Naive thymus-derived CD4-positive, alpha-beta T cell (primary cell): ENCODE measurements around the gene FRAS1. TPM values are rescaled to one million over a fixed set of nuclear protein-coding genes. Genes with fewer than 3 reads are reported as not detected.

Source experiments
- ATAC-seq: fragments of 150-1000 bp; cut with Tn5 transposase; 2 replicates; pipeline ENCODE4 v1.10.0; 2021; ENCODE audit warnings: mild to moderate bottlenecking, moderate library complexity
- CTCF ChIA-PET: fragments of 350-600 bp; sonication (Branson Sonifier 250); formaldehyde crosslinking; loops from one replicate; lab custom pipeline; 2021; ENCODE audit warnings: antibody characterized with exemption; lab: Charles Lee
- POLR2A ChIA-PET: fragments of 350-600 bp; sonication (Branson Sonifier 250); formaldehyde crosslinking; loops from one replicate; lab custom pipeline; 2021; ENCODE audit warnings: antibody characterized with exemption, inconsistent platforms; lab: Charles Lee
- DNase-seq, 9 donors: peaks; one replicate each; pipeline versions ENCODE4 v3.0.0 to v3.0.0-alpha.2; 2020 to 2022; ENCODE audit warnings: mixed read lengths in 1 of 9
- H3K27ac ChIP-seq: one replicate; pipeline ENCODE4 v1.7.0; 2013; ENCODE audit warnings: mild to moderate bottlenecking, low read depth, low read length, moderate library complexity
- H3K27me3 ChIP-seq, 2 donors: one replicate each; pipeline ENCODE4 v1.7.0; 2013; ENCODE audit warnings: low read length in 2 of 2, mild to moderate bottlenecking in 2 of 2, moderate library complexity in 2 of 2; ENCODE audit not compliant: control insufficient read depth in 2 of 2, insufficient read depth in 2 of 2
- H3K36me3 ChIP-seq, 3 experiments: 1 replicate in 2 of 3; 2 replicates in 1 of 3; pipeline ENCODE4 v1.7.0; 2013; ENCODE audit warnings: low read length in 3 of 3, mild to moderate bottlenecking in 3 of 3, moderate library complexity in 1 of 3; ENCODE audit not compliant: insufficient read depth in 3 of 3, control insufficient read depth in 2 of 3
- H3K4me1 ChIP-seq, 2 donors: one replicate each; pipeline ENCODE4 v1.7.0; 2013; ENCODE audit warnings: low read length in 2 of 2, mild to moderate bottlenecking in 2 of 2, moderate library complexity in 1 of 2; ENCODE audit not compliant: control insufficient read depth in 2 of 2, insufficient read depth in 2 of 2
- H3K4me3 ChIP-seq: 2 replicates; pipeline ENCODE4 v1.7.0; 2013; ENCODE audit warnings: mild to moderate bottlenecking, low read length
- H3K9me3 ChIP-seq, 3 experiments: 1 replicate in 2 of 3; 2 replicates in 1 of 3; pipeline ENCODE4 v1.7.0; 2013; ENCODE audit warnings: low read length in 3 of 3; ENCODE audit not compliant: control insufficient read depth in 2 of 3
- H3K27ac Mint-ChIP-seq, 9 donors: one replicate each; pipeline ENCODE4 v1.8.0; 2020 to 2022; ENCODE audit warnings: mixed read lengths in 9 of 9, mild to moderate bottlenecking in 8 of 9, moderate library complexity in 5 of 9, inconsistent platforms in 2 of 9
- H3K27me3 Mint-ChIP-seq, 5 donors: one replicate each; pipeline ENCODE4 v1.8.0; 2021 to 2022; ENCODE audit warnings: mixed read lengths in 5 of 5, mild to moderate bottlenecking in 1 of 5
- H3K36me3 Mint-ChIP-seq, 5 donors: one replicate each; pipeline ENCODE4 v1.8.0; 2020 to 2022; ENCODE audit warnings: mixed read lengths in 5 of 5, mild to moderate bottlenecking in 3 of 5, inconsistent platforms in 1 of 5
- H3K4me1 Mint-ChIP-seq, 7 donors: one replicate each; pipeline ENCODE4 v1.8.0; 2020 to 2022; ENCODE audit warnings: mixed read lengths in 7 of 7, mild to moderate bottlenecking in 3 of 7, inconsistent platforms in 1 of 7
- H3K4me3 Mint-ChIP-seq, 10 donors: one replicate each; pipeline ENCODE4 v1.8.0; 2020 to 2022; ENCODE audit warnings: mild to moderate bottlenecking in 10 of 10, mixed read lengths in 10 of 10, moderate library complexity in 6 of 10, inconsistent platforms in 2 of 10
- H3K9me3 Mint-ChIP-seq, 11 donors: one replicate each; pipeline ENCODE4 v1.8.0; 2020 to 2022; ENCODE audit warnings: mixed read lengths in 11 of 11, mild to moderate bottlenecking in 4 of 11, inconsistent platforms in 1 of 11, moderate library complexity in 1 of 11
- intact Hi-C, 2 donors: fragments of 100-400 bp; cut with micrococcal nuclease; formaldehyde crosslinking; loops; one replicate each; pipeline ENCODE4 v1.15.1; 2023
- polyA plus RNA-seq, 2 donors: library from polyadenylated mRNA; unstranded; fragments of 300-500 nt; fragmentation: Illumina TruSeq; gene quantifications; one replicate each; pipeline ENCODE4 v1.2.3, GENCODE V29; 2021
- total RNA-seq, 6 experiments: library from RNA in 5 of 6; stranded (reverse) in 5 of 6; gene quantifications; 1 replicate in 5 of 6; 2 replicates in 1 of 6; pipeline ENCODE4 v1.2.3 and lab custom pipeline; 2021 to 2026

FRAS1 gene
- total and polyA plus RNA-seq, 7 experiments from 2014 or later: 0.02 TPM; not detected in 6

GRCh38 chr4:78355306-78355705, 298.2 kb downstream of the FRAS1 start:
- Mint-ChIP-seq H3K27ac (no peak overlapping the region), H3K4me1 (no peaks in the 10 kb centered on the region), H3K36me3 (peaks cover 0 to 5% (median 0%) of the 10 kb centered on the region in 5 donors), H3K4me3 (no peak overlapping the region), H3K27me3 (peaks cover 11 to 19% (median 17%) of the 10 kb centered on the region in 5 donors), H3K9me3 (peaks cover 0 to 4% (median 0%) of the 10 kb centered on the region in 11 donors)
- no peaks in the 10 kb centered on the region for H3K36me3 ChIP-seq
- H3K27me3 ChIP-seq: no peaks in the 10 kb centered on the region
- DNase-seq (no peak), ATAC-seq (no peak)
- intact Hi-C loops: no loop called here
- H3K4me1 ChIP-seq: no peaks in the 10 kb centered on the region
- no peak overlapping the region for H3K27ac ChIP-seq
- H3K4me3 ChIP-seq: no peak overlapping the region
- H3K9me3 ChIP-seq: no peaks in the 10 kb centered on the region
- ChIA-PET CTCF (no interaction called here), POLR2A (no interaction called here)

- no peak for DNase-seq
- Mint-ChIP-seq H3K4me1 (no peaks in the 10 kb centered on the region), H3K36me3 (peaks cover 0 to 5% (median 0%) of the 10 kb centered on the region in 5 donors), H3K27me3 (peaks cover 14 to 22% (median 20%) of the 10 kb centered on the region in 5 donors), H3K27ac (no peak overlapping the region), H3K9me3 (peaks cover 0 to 5% (median 0%) of the 10 kb centered on the region in 11 donors), H3K4me3 (no peak overlapping the region)
- H3K4me1 ChIP-seq: no peaks in the 10 kb centered on the region
- H3K27me3 ChIP-seq: no peaks in the 10 kb centered on the region
- no peak overlapping the region for H3K4me3 ChIP-seq
- no peak overlapping the region for H3K27ac ChIP-seq
- H3K9me3 ChIP-seq: no peaks in the 10 kb centered on the region
- CTCF ChIA-PET: no interaction called here
- intact Hi-C loops: no loop called here
- POLR2A ChIA-PET: no interaction called here
- H3K36me3 ChIP-seq: no peaks in the 10 kb centered on the region
- ATAC-seq: no peak
These were observed 299.2 kb downstream of the FRAS1 start for GRCh38 chr4:78356251-78356786.

- ATAC-seq (no peak), DNase-seq (no peak)
- ChIA-PET CTCF (no interaction called here), POLR2A (no interaction called here)
- Histone ChIP-seq H3K27ac (no peak overlapping the region), H3K4me3 (no peak overlapping the region), H3K27me3 (no peaks in the 10 kb centered on the region), H3K4me1 (no peaks in the 10 kb centered on the region), H3K36me3 (no peaks in the 10 kb centered on the region), H3K9me3 (no peaks in the 10 kb centered on the region)
- H3K36me3 Mint-ChIP-seq: peaks cover 0 to 5% (median 0%) of the 10 kb centered on the region in 5 donors
- H3K27me3 Mint-ChIP-seq: peaks cover 19 to 23% (median 22%) of the 10 kb centered on the region in 5 donors
- H3K4me3 Mint-ChIP-seq: no peak overlapping the region
- intact Hi-C loops: no loop called here
- no peak overlapping the region for H3K27ac Mint-ChIP-seq
- H3K9me3 Mint-ChIP-seq: peaks cover 0 to 5% (median 0%) of the 10 kb centered on the region in 11 donors
- H3K4me1 Mint-ChIP-seq: no peaks in the 10 kb centered on the region
These were observed 300.0 kb downstream of the FRAS1 start for GRCh38 chr4:78357122-78357521.

GRCh38 chr4:78360466-78360865, 303.3 kb downstream of the FRAS1 start:
- CTCF ChIA-PET: no interaction called here
- Histone ChIP-seq H3K4me1 (no peaks in the 10 kb centered on the region), H3K9me3 (no peaks in the 10 kb centered on the region), H3K36me3 (no peaks in the 10 kb centered on the region), H3K27me3 (no peaks in the 10 kb centered on the region), H3K27ac (no peak overlapping the region), H3K4me3 (no peak overlapping the region)
- H3K27ac Mint-ChIP-seq: no peak overlapping the region
- ATAC-seq: no peak
- peaks cover 0 to 5% (median 0%) of the 10 kb centered on the region in 11 donors for H3K9me3 Mint-ChIP-seq
- H3K4me1 Mint-ChIP-seq: no peaks in the 10 kb centered on the region
- intact Hi-C loops: no loop called here
- DNase-seq: no peak
- peaks cover 0 to 5% (median 0%) of the 10 kb centered on the region in 5 donors for H3K36me3 Mint-ChIP-seq
- POLR2A ChIA-PET: no interaction called here
- peaks cover 16 to 32% (median 24%) of the 10 kb centered on the region in 5 donors for H3K27me3 Mint-ChIP-seq
- H3K4me3 Mint-ChIP-seq: no peak overlapping the region

GRCh38 chr4:78361621-78362120, 304.5 kb downstream of the FRAS1 start:
- Histone ChIP-seq H3K27me3 (no peaks in the 10 kb centered on the region), H3K4me1 (no peaks in the 10 kb centered on the region), H3K36me3 (no peaks in the 10 kb centered on the region), H3K27ac (no peak overlapping the region), H3K4me3 (no peak overlapping the region), H3K9me3 (no peaks in the 10 kb centered on the region)
- CTCF ChIA-PET: no interaction called here
- intact Hi-C loops: no loop called here
- no peak for ATAC-seq
- Mint-ChIP-seq H3K9me3 (peaks cover 0 to 5% (median 0%) of the 10 kb centered on the region in 11 donors), H3K27ac (no peak overlapping the region), H3K27me3 (peaks cover 16 to 32% (median 25%) of the 10 kb centered on the region in 5 donors), H3K4me3 (no peak overlapping the region), H3K4me1 (no peaks in the 10 kb centered on the region), H3K36me3 (peaks cover 0 to 5% (median 0%) of the 10 kb centered on the region in 5 donors)
- no peak for DNase-seq
- POLR2A ChIA-PET: no interaction called here

GRCh38 chr4:78362310-78362709, 305.2 kb downstream of the FRAS1 start:
- POLR2A ChIA-PET: no interaction called here
- peaks cover 16 to 32% (median 22%) of the 10 kb centered on the region in 5 donors for H3K27me3 Mint-ChIP-seq

More at GRCh38 chr4:78362310-78362709, 305.2 kb downstream of the FRAS1 start:
- no peak overlapping the region for H3K4me3 Mint-ChIP-seq
- Histone ChIP-seq H3K27me3 (no peaks in the 10 kb centered on the region), H3K4me3 (no peak overlapping the region), H3K36me3 (no peaks in the 10 kb centered on the region), H3K27ac (no peak overlapping the region), H3K4me1 (no peaks in the 10 kb centered on the region), H3K9me3 (no peaks in the 10 kb centered on the region)
- peaks cover 0 to 5% (median 0%) of the 10 kb centered on the region in 11 donors for H3K9me3 Mint-ChIP-seq
- CTCF ChIA-PET: no interaction called here
- ATAC-seq (no peak), DNase-seq (no peak)
- no peak overlapping the region for H3K27ac Mint-ChIP-seq
- H3K4me1 Mint-ChIP-seq: no peaks in the 10 kb centered on the region
- intact Hi-C loops: no loop called here
- peaks cover 0 to 5% (median 0%) of the 10 kb centered on the region in 5 donors for H3K36me3 Mint-ChIP-seq
